ENCODE results near the gene SFTPD. TPM values are rescaled to one million over a fixed set of nuclear protein-coding genes. Genes with fewer than 3 reads are reported as not detected.

Gene SFTPD
- total RNA-seq, 1 donor from 2014 or later: not detected

GRCh38 chr10:79944428-79945395, 4.2 kb downstream of the SFTPD start:
- no peak for TF ChIP-seq CTCF (conservative IDR thresholded peaks at IDR 0.05; ENCODE audit: low read depth, low read length)
- H3K4me3 ChIP-seq (ENCODE audit: low read depth, low read length): no peak overlapping the region
- no peak for DNase-seq (ENCODE audit: low read depth)

- no peak overlapping the region for H3K4me3 ChIP-seq (ENCODE audit: low read depth, low read length)
- TF ChIP-seq CTCF (conservative IDR thresholded peaks at IDR 0.05; ENCODE audit: low read depth, low read length): no peak
- no peak for DNase-seq (ENCODE audit: low read depth)
These were observed 5.0 kb downstream of the SFTPD start for GRCh38 chr10:79943871-79944270.

- H3K4me3 ChIP-seq (ENCODE audit: low read depth, low read length): no peak overlapping the region
- no peak for TF ChIP-seq CTCF (conservative IDR thresholded peaks at IDR 0.05; ENCODE audit: low read depth, low read length)
- DNase-seq (ENCODE audit: low read depth): no peak
These were observed 6.4 kb downstream of the SFTPD start for GRCh38 chr10:79942261-79943185.

- TF ChIP-seq CTCF (conservative IDR thresholded peaks at IDR 0.05; ENCODE audit: low read depth, low read length): no peak
- H3K4me3 ChIP-seq (ENCODE audit: low read depth, low read length): no peak overlapping the region
- no peak for DNase-seq (ENCODE audit: low read depth)
These were observed 7.2 kb downstream of the SFTPD start for GRCh38 chr10:79941585-79942210.

GRCh38 chr10:79941146-79941545, 7.8 kb downstream of the SFTPD start:
- TF ChIP-seq CTCF (conservative IDR thresholded peaks at IDR 0.05; ENCODE audit: low read depth, low read length): no peak
- no peak for DNase-seq (ENCODE audit: low read depth)
- H3K4me3 ChIP-seq (ENCODE audit: low read depth, low read length): no peak overlapping the region

- DNase-seq (ENCODE audit: low read depth): no peak
- no peak for TF ChIP-seq CTCF (conservative IDR thresholded peaks at IDR 0.05; ENCODE audit: low read depth, low read length)
- H3K4me3 ChIP-seq (ENCODE audit: low read depth, low read length): no peak overlapping the region
These were observed 8.5 kb downstream of the SFTPD start for GRCh38 chr10:79940431-79940830.

All from epithelial cell of proximal tubule (primary cell).